H9 (cell line): ENCODE measurements around the gene OSBPL9. TPM values are rescaled to one million over a fixed set of nuclear protein-coding genes. Genes with fewer than 3 reads are reported as not detected.
A peak's percentile ranks its signal among the peaks of the same experiment; 100 is the strongest.

Experiments used
- DNase-seq: peaks from one replicate; pipeline ENCODE4 v3.0.0-alpha.2; 2017
- H2AFZ ChIP-seq: one replicate; pipeline ENCODE4 v1.6.1; 2013; ENCODE audit warnings: mild to moderate bottlenecking, low read length, control low read depth, moderate library complexity
- H2AK5ac ChIP-seq: 2 replicates; pipeline ENCODE4 v1.6.1; 2013; ENCODE audit warnings: low read length, control low read depth, mixed read lengths; ENCODE audit not compliant: insufficient read length
- H2BK120ac ChIP-seq: one replicate; pipeline ENCODE4 v1.6.1; 2013; ENCODE audit warnings: low read depth, mild to moderate bottlenecking, low read length, control low read depth, inconsistent platforms; ENCODE audit not compliant: poor library complexity, severe bottlenecking
- H2BK12ac ChIP-seq: 2 replicates; pipeline ENCODE4 v1.6.1; 2013; ENCODE audit warnings: low read length, control low read depth, mixed read lengths, low read depth; ENCODE audit not compliant: insufficient read length
- H2BK15ac ChIP-seq: 2 replicates; pipeline ENCODE4 v1.6.1; 2013; ENCODE audit warnings: low read depth, low read length, control low read depth
- H2BK20ac ChIP-seq: one replicate; pipeline ENCODE4 v1.6.1; 2013; ENCODE audit warnings: low read depth, mild to moderate bottlenecking, low read length, control low read depth, inconsistent platforms; ENCODE audit not compliant: poor library complexity, severe bottlenecking
- H2BK5ac ChIP-seq: 2 replicates; pipeline ENCODE4 v1.6.1; 2013; ENCODE audit warnings: low read length, control low read depth, mixed read lengths; ENCODE audit not compliant: insufficient read length
- H3K14ac ChIP-seq: 2 replicates; pipeline ENCODE4 v1.6.1; 2013; ENCODE audit warnings: low read length, control low read depth; ENCODE audit not compliant: insufficient read depth
- H3K18ac ChIP-seq: 2 replicates; pipeline ENCODE4 v1.6.1; 2013; ENCODE audit warnings: low read depth, mild to moderate bottlenecking, mixed read lengths, low read length, control low read depth; ENCODE audit not compliant: insufficient read length
- H3K23ac ChIP-seq: 2 replicates; pipeline ENCODE4 v1.6.1; 2013; ENCODE audit warnings: low read length, control low read depth, mixed read lengths, low read depth; ENCODE audit not compliant: insufficient read length
- H3K23me2 ChIP-seq: 2 replicates; pipeline ENCODE4 v1.6.1; 2013; ENCODE audit warnings: low read depth, mild to moderate bottlenecking, mixed read lengths, low read length, control low read depth; ENCODE audit not compliant: insufficient read length, poor library complexity, severe bottlenecking
- H3K27ac ChIP-seq: 2 replicates; pipeline ENCODE4 v1.5.1; 2013; ENCODE audit warnings: low read length, control low read depth, mixed read lengths, low read depth; ENCODE audit not compliant: insufficient read length
- H3K27me3 ChIP-seq: 2 replicates; pipeline ENCODE4 v1.6.1; 2013; ENCODE audit warnings: low read length, control low read depth, inconsistent platforms; ENCODE audit not compliant: insufficient read depth
- H3K4ac ChIP-seq: 2 replicates; pipeline ENCODE4 v1.6.1; 2013; ENCODE audit warnings: low read depth, mild to moderate bottlenecking, control low read depth, inconsistent platforms, low read length, moderate library complexity
- H3K4me1 ChIP-seq: 2 replicates; pipeline ENCODE4 v1.6.1; 2013; ENCODE audit warnings: low read length, control low read depth, inconsistent platforms; ENCODE audit not compliant: insufficient read depth
- H3K4me2 ChIP-seq: 2 replicates; pipeline ENCODE4 v1.6.1; 2013; ENCODE audit warnings: low read length, control low read depth, mixed read lengths; ENCODE audit not compliant: insufficient read length, insufficient read depth
- H3K56ac ChIP-seq: 2 replicates; pipeline ENCODE4 v1.6.1; 2013; ENCODE audit warnings: low read depth, mild to moderate bottlenecking, mixed read lengths, low read length, control low read depth; ENCODE audit not compliant: insufficient read length
- H3K79me1 ChIP-seq: 2 replicates; pipeline ENCODE4 v1.6.1; 2013; ENCODE audit warnings: low read depth, mild to moderate bottlenecking, moderate library complexity, low read length, control low read depth, inconsistent platforms; ENCODE audit not compliant: insufficient read depth, poor library complexity, severe bottlenecking
- H3K79me2 ChIP-seq: 2 replicates; pipeline ENCODE4 v1.6.1; 2013; ENCODE audit warnings: low read length, control low read depth, inconsistent platforms; ENCODE audit not compliant: insufficient read depth
- H3K9ac ChIP-seq: 2 replicates; pipeline ENCODE4 v1.6.1; 2013; ENCODE audit warnings: low read length, control low read depth, mixed read lengths; ENCODE audit not compliant: insufficient read length; ENCODE audit errors: extremely low read depth
- H3K9me3 ChIP-seq: one replicate; pipeline ENCODE4 v1.6.1; 2013; ENCODE audit warnings: low read depth, low read length, inconsistent platforms; ENCODE audit not compliant: control insufficient read depth
- H3T11ph ChIP-seq: one replicate; pipeline ENCODE4 v1.6.1; 2013; ENCODE audit warnings: mild to moderate bottlenecking, low read length, control low read depth, inconsistent platforms
- H4K20me1 ChIP-seq: one replicate; pipeline ENCODE4 v1.6.1; 2013; ENCODE audit not compliant: control insufficient read depth, insufficient read length, insufficient read depth
- H4K5ac ChIP-seq: 2 replicates; pipeline ENCODE4 v1.6.1; 2013; ENCODE audit warnings: low read depth, mild to moderate bottlenecking, mixed read lengths, low read length, control low read depth; ENCODE audit not compliant: insufficient read length
- H4K8ac ChIP-seq: replicated peaks from 2 replicates; pipeline ENCODE4 v1.6.1; 2013; ENCODE audit warnings: low read length, control low read depth, mixed read lengths, low read depth; ENCODE audit not compliant: insufficient read length
- H4K91ac ChIP-seq: 2 replicates; pipeline ENCODE4 v1.6.1; 2013; ENCODE audit warnings: low read depth, mild to moderate bottlenecking, moderate library complexity, mixed read lengths, low read length, control low read depth; ENCODE audit not compliant: insufficient read length
- H3K27ac Mint-ChIP-seq, 3 experiments: 2 replicates in 2 of 3; 3 replicates in 1 of 3; pipeline ENCODE4 v1.8.0; 2020 to 2021; ENCODE audit warnings: mixed read lengths in 3 of 3, mild to moderate bottlenecking in 1 of 3, moderate library complexity in 1 of 3
- H3K27me3 Mint-ChIP-seq: 2 replicates; pipeline ENCODE4 v1.8.0; 2021; ENCODE audit warnings: low read depth, mild to moderate bottlenecking, moderate library complexity, mixed read lengths
- H3K36me3 Mint-ChIP-seq, 3 experiments: 2 replicates in 2 of 3; 3 replicates in 1 of 3; pipeline ENCODE4 v1.8.0; 2020 to 2021; ENCODE audit warnings: low read depth in 3 of 3, mixed read lengths in 3 of 3; ENCODE audit not compliant: insufficient read depth in 1 of 3
- H3K4me1 Mint-ChIP-seq, 2 experiments: 2 replicates each; pipeline ENCODE4 v1.8.0; 2020; ENCODE audit warnings: mixed read lengths in 2 of 2
- H3K4me3 Mint-ChIP-seq, 2 experiments: 2 replicates in 1 of 2; 3 replicates in 1 of 2; pipeline ENCODE4 v1.8.0; 2020 to 2021; ENCODE audit warnings: mild to moderate bottlenecking in 2 of 2, mixed read lengths in 2 of 2, moderate library complexity in 1 of 2
- H3K9me3 Mint-ChIP-seq, 2 experiments: 2 replicates in 1 of 2; 3 replicates in 1 of 2; pipeline ENCODE4 v1.8.0; 2020; ENCODE audit warnings: mild to moderate bottlenecking in 2 of 2, mixed read lengths in 2 of 2, moderate library complexity in 1 of 2
- CTCF ChIP-seq: fragments of 200-600 bp; sonication (generic); conservative IDR thresholded peaks from 3 replicates; pipeline ENCODE4 v1.8.0; 2021; ENCODE audit warnings: antibody characterized with exemption, mild to moderate bottlenecking
- WGBS: extraction: QIAGEN DNeasy Blood & Tissue Kit; methylation state at CpG from one replicate; pipeline ENCODE4 v1.1.7; 2013; ENCODE audit warnings: missing lambda C conversion rate, low lambda C conversion rate, mixed read lengths; ENCODE audit not compliant: insufficient read length; ENCODE audit errors: extremely low coverage; 5-methylcytosine and 5-hydroxymethylcytosine counted together
- total RNA-seq: library from RNA; stranded (reverse); gene quantifications from 2 replicates; pipeline ENCODE4 v1.2.1, GENCODE V29; 2021

The OSBPL9 gene
- total RNA-seq, 1 experiment from 2014 or later = 76.7 TPM

- H3K36me3 Mint-ChIP-seq = no peaks in the 10 kb centered on the region
- no peaks in the 10 kb centered on the region for H3K9me3 ChIP-seq
- H4K5ac ChIP-seq = no peak overlapping the region
- no peak overlapping the region for H3K18ac ChIP-seq
- H2AFZ ChIP-seq = no peak overlapping the region
- no CpG with 5 or more reads among the region's 5 CpGs for WGBS
- H3K23ac ChIP-seq = no peak overlapping the region
- H3K23me2 ChIP-seq = no peaks in the 10 kb centered on the region
- H3K27me3 Mint-ChIP-seq = no peaks in the 10 kb centered on the region; the same call in none of the 2 replicates
- H4K20me1 ChIP-seq = no peaks in the 10 kb centered on the region
- H2BK5ac ChIP-seq = no peak overlapping the region
- no peak overlapping the region for H4K91ac ChIP-seq
- H3K27ac ChIP-seq = no peak overlapping the region
- H3K4ac ChIP-seq = no peak overlapping the region
- DNase-seq = peak; percentile 3
- H4K8ac ChIP-seq = no peak overlapping the region
- H3K27me3 ChIP-seq = no peaks in the 10 kb centered on the region
- H2BK20ac ChIP-seq = no peak overlapping the region
- H3K14ac ChIP-seq = no peak overlapping the region
- no peak overlapping the region for H3K4me2 ChIP-seq
- H2BK120ac ChIP-seq = no peak overlapping the region
- H2BK15ac ChIP-seq = no peak overlapping the region
- no peaks in the 10 kb centered on the region for H3K4me1 ChIP-seq
- H2BK12ac ChIP-seq = no peak overlapping the region
- H3K4me1 Mint-ChIP-seq = 0 out of 4 replicates have a peak, but pooled peaks cover 0 to under 1% of the 10 kb centered on the region in 2 experiments
- no peak overlapping the region for H3K27ac Mint-ChIP-seq
- H3K56ac ChIP-seq = no peak overlapping the region
- H3K79me1 ChIP-seq = no peaks in the 10 kb centered on the region
- H3T11ph ChIP-seq = no peak overlapping the region
- no peak overlapping the region for H2AK5ac ChIP-seq
- H3K79me2 ChIP-seq = no peaks in the 10 kb centered on the region
- TF ChIP-seq CTCF = no peak
- no peaks in the 10 kb centered on the region for H3K9me3 Mint-ChIP-seq
- H3K4me3 Mint-ChIP-seq = no peak overlapping the region
- no peak overlapping the region for H3K9ac ChIP-seq
Observed at GRCh38 chr1:51605961-51606723, 10.8 kb upstream of the OSBPL9 start.
